Heart left ventricle (tissue), 16 donors: ENCODE data around the gene HMX1. TPM values are rescaled to one million over a fixed set of nuclear protein-coding genes. Genes with fewer than 3 reads are reported as not detected.
A peak's percentile ranks its signal among the peaks of the same experiment; 100 is the strongest.

ENCODE experiments used
- ATAC-seq, 4 donors: fragments of 200-7000 bp; cut with Tn5 transposase; one replicate each; pipeline ENCODE4 v1.9.1; 2020 to 2022; ENCODE audit warnings: moderate library complexity in 4 of 4, mild to moderate bottlenecking in 3 of 4, moderate number of reproducible peaks in 1 of 4
- DNase-seq, 5 donors: peaks; one replicate each; pipeline ENCODE4 v3.0.0-alpha.2; 2020
- H3K27ac ChIP-seq, 12 donors: fragments of 200-600 bp; sonication (generic) in 4 of 12; one replicate each; pipeline versions ENCODE4 v1.5.0 to v1.8.0; 2016 to 2022; ENCODE audit warnings: mild to moderate bottlenecking in 2 of 12
- H3K27me3 ChIP-seq, 9 donors: fragments of 200-600 bp; sonication (generic) in 2 of 9; one replicate each; pipeline versions ENCODE4 v1.5.1 to v1.8.0; 2016 to 2022; ENCODE audit warnings: mild to moderate bottlenecking in 3 of 9
- H3K36me3 ChIP-seq, 9 donors: fragments of 200-600 bp; sonication (generic) in 2 of 9; one replicate each; pipeline versions ENCODE4 v1.5.0 to v1.8.0; 2018 to 2022; ENCODE audit warnings: mild to moderate bottlenecking in 2 of 9
- H3K4me1 ChIP-seq, 12 donors: fragments of 200-600 bp; sonication (generic) in 4 of 12; one replicate each; pipeline versions ENCODE4 v1.5.0 to v1.8.0; 2016 to 2022; ENCODE audit warnings: mild to moderate bottlenecking in 3 of 12
- H3K4me3 ChIP-seq, 12 donors: fragments of 200-600 bp; sonication (generic) in 4 of 12; one replicate each; pipeline versions ENCODE4 v1.5.0 to v1.8.0; 2017 to 2022; ENCODE audit warnings: mild to moderate bottlenecking in 9 of 12, moderate library complexity in 4 of 12
- H3K9me3 ChIP-seq, 12 donors: fragments of 200-600 bp; sonication (generic) in 4 of 12; one replicate each; pipeline versions ENCODE4 v1.5.0 to v1.8.0; 2016 to 2022; ENCODE audit warnings: mild to moderate bottlenecking in 1 of 12
- POLR2A ChIP-seq, 2 donors: fragments of 450-650 bp; IDR thresholded peaks; one replicate each; pipeline ENCODE4 v1.6.1; 2017; ENCODE audit warnings: antibody characterized with exemption in 2 of 2, mild to moderate bottlenecking in 2 of 2, moderate library complexity in 2 of 2
- WGBS, 4 donors: extraction: QIAGEN DNeasy Blood & Tissue Kit in 2 of 4; methylation state at CpG; one replicate each; pipeline versions ENCODE4 v1.1.5 to v1.1.7; 2013 to 2018; 5-methylcytosine and 5-hydroxymethylcytosine counted together
- intact Hi-C, 10 donors: fragments of 100-400 bp; cut with DNase I; formaldehyde crosslinking; loops; one replicate each; pipeline versions ENCODE4 v1.11.1 to v1.14.2; 2022
- polyA plus RNA-seq, 2 donors: library from polyadenylated mRNA; stranded (reverse); fragments of 200-250 nt; gene quantifications; one replicate each; pipeline ENCODE4 v1.2.3, GENCODE V29; 2013
- total RNA-seq, 9 donors: library from RNA; depleted of rRNA in 2 of 9; stranded (reverse); fragments of >200 nt in 2 of 9; fragmentation: NEBNext Ultra II Directional in 3 of 9; extraction: Animal tissue kit (Norgen Biotek cat#: 25700) in 3 of 9; gene quantifications; one replicate each; pipeline versions ENCODE4 v1.1.0 to v1.2.4, GENCODE V29; 2016 to 2023
- TF ChIP-seq, protein P1 (sequence below), 12 donors: fragments of 200-600 bp; sonication (generic) in 4 of 12; IDR thresholded peaks; one replicate each; pipeline versions ENCODE4 v1.5.0 to v1.8.0; 2018 to 2022; ENCODE audit warnings: antibody characterized with exemption in 12 of 12, mild to moderate bottlenecking in 5 of 12
- donor health status: ischemic (EF 13 %, LVEDD 7.1; RV severe dilation, severe dysfunction).
- donor health status: healthy with polysubstance abuse.
- donor health status: DM: no; HTN: yes; CAD: no.
- donor health status: DM: no; HTN: no; CAD: no.
- donor health status: ischemic (EF 25% LVEDD 6.9; RV normal size, moderate dysfunction).
- donor health status: ischemic (EF 25% LVEDD 5.7; RV mildly dilated, moderate dysfunction).
- donor health status: healthy.
- donor health status: DM: yes; HTN: yes; CAD: no.
- donor health status: ischemic (EF 35%, LVEDD 5.7; RV mildly dilated, moderate dysfunction).
- donor health status: nonischemic (EF 11% LVEDD 7.7; RV severe dilation, severe dysfunction).
- donor health status: DM: yes; HTN: yes; CAD: no.
- donor health status: PGD.
- donor health status: ischemic (EF 29% LVEDD 5.4; RV normal size, mild dysfunction).
- donor health status: nonischemic (EF 23%, LVEDD 6.1; RV moderate dilation, normal function).

The HMX1 gene
- total and polyA plus RNA-seq, 11 donors, result 0.25 TPM; not detected in 10

- intact Hi-C loops, result no loop called here
- Histone ChIP-seq H3K36me3 (no peaks in the 10 kb centered on the region), H3K4me1 (no peaks in the 10 kb centered on the region), H3K9me3 (peaks cover 0 to 13% (median 1%) of the 10 kb centered on the region in 12 donors), H3K27me3 (peaks cover 0 to 46% (median 4%) of the 10 kb centered on the region in 9 donors), H3K4me3 (no peak overlapping the region), H3K27ac (no peak overlapping the region)
- ATAC-seq (no peak), DNase-seq (peak in 1 of 5 donors; percentile 47)
- no peak for TF ChIP-seq POLR2A (IDR thresholded peaks at IDR 0.05)
- TF ChIP-seq, protein P1, sequence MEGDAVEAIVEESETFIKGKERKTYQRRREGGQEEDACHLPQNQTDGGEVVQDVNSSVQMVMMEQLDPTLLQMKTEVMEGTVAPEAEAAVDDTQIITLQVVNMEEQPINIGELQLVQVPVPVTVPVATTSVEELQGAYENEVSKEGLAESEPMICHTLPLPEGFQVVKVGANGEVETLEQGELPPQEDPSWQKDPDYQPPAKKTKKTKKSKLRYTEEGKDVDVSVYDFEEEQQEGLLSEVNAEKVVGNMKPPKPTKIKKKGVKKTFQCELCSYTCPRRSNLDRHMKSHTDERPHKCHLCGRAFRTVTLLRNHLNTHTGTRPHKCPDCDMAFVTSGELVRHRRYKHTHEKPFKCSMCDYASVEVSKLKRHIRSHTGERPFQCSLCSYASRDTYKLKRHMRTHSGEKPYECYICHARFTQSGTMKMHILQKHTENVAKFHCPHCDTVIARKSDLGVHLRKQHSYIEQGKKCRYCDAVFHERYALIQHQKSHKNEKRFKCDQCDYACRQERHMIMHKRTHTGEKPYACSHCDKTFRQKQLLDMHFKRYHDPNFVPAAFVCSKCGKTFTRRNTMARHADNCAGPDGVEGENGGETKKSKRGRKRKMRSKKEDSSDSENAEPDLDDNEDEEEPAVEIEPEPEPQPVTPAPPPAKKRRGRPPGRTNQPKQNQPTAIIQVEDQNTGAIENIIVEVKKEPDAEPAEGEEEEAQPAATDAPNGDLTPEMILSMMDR (IDR thresholded peaks at IDR 0.05), result no peak
- WGBS, 4 donors, result 72 to 83% (median 79%) methylated on average over 13 to 14 of the region's 14 CpGs
Observed at GRCh38 chr4:8840816-8841455, 30.7 kb downstream of the HMX1 start.

- peaks cover 0 to 46% (median 4%) of the 10 kb centered on the region in 9 donors for H3K27me3 ChIP-seq
- no peak for ATAC-seq
- TF ChIP-seq, protein P1 (IDR thresholded peaks at IDR 0.05), result no peak
- no peak for TF ChIP-seq POLR2A (IDR thresholded peaks at IDR 0.05)
- DNase-seq, result peak in 2 of 5 donors; percentile 8 to 44
- H3K4me3 ChIP-seq, result no peak overlapping the region
- no peak overlapping the region for H3K27ac ChIP-seq
- no peaks in the 10 kb centered on the region for H3K4me1 ChIP-seq
- peaks cover 0 to 13% (median 1%) of the 10 kb centered on the region in 12 donors for H3K9me3 ChIP-seq
- no peaks in the 10 kb centered on the region for H3K36me3 ChIP-seq
- intact Hi-C loops, result no loop called here
- 66 to 78% (median 74%) methylated on average over 7 to 10 of the region's 10 CpGs for WGBS, 4 donors
Observed at GRCh38 chr4:8840006-8840793, 31.4 kb downstream of the HMX1 start.

DNA sequence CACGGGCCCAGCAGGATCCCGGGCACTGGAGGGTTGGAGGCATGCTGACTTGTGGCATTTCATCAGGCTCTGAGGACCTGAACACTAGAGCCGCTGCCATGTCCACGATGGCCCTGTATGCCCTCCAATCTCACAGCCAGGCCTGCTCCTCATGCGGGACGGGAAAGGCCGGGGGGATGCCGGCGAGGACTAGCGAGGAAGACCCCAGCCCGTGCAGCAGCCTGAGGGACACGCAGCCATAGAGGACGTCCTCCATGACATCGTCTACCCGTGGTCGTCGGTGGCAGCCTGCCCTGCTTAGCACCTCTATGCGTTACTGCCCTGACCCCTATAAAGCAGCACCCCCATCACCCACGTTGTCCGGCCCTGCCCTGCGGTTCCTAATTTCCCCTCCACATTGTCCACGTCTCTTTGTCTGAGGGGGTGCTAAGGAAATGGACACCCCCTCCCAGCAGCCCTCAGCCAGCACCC lies 32.6 kb downstream of the HMX1 start:
- intact Hi-C loops, result no loop called here
- no peak overlapping the region for H3K4me3 ChIP-seq
- no peak overlapping the region for H3K27ac ChIP-seq
- no peak for ATAC-seq
- peaks cover 0 to 13% (median 1%) of the 10 kb centered on the region in 12 donors for H3K9me3 ChIP-seq
- no peaks in the 10 kb centered on the region for H3K36me3 ChIP-seq
- TF ChIP-seq POLR2A (IDR thresholded peaks at IDR 0.05), result no peak
- TF ChIP-seq, protein P1 (IDR thresholded peaks at IDR 0.05), result no peak
- WGBS, 4 donors, result 77 to 84% (median 78%) methylated on average over 21 to 22 of the region's 22 CpGs
- DNase-seq, result peak in 2 of 5 donors; percentile 11 to 51
- H3K4me1 ChIP-seq, result no peaks in the 10 kb centered on the region
- H3K27me3 ChIP-seq, result peaks cover 0 to 41% (median 4%) of the 10 kb centered on the region in 9 donors
